Transverse colon (tissue), 3 donors: ENCODE data around the gene HOXB2.

ENCODE experiments used
- CTCF ChIP-seq, 5 experiments: fragments of 200-600 bp in 3 of 5; fragments of 450-650 bp in 2 of 5; sonication (generic) in 3 of 5; IDR thresholded peaks; 1 replicate in 2 of 5; 2 replicates in 3 of 5; pipeline ENCODE4 v1.5.1; 2016 to 2017; ENCODE audit warnings: antibody characterized with exemption in 5 of 5, inconsistent platforms in 3 of 5, mild to moderate bottlenecking in 2 of 5, moderate library complexity in 1 of 5
- EP300 ChIP-seq: sonication (generic); formaldehyde crosslinking; IDR thresholded peaks from one replicate; pipeline ENCODE4 v1.6.1; 2017; ENCODE audit warnings: antibody characterized with exemption, low read depth
- POLR2A ChIP-seq: fragments of 450-650 bp; IDR thresholded peaks from one replicate; pipeline ENCODE4 v1.6.1; 2016; ENCODE audit warnings: antibody characterized with exemption, mild to moderate bottlenecking, moderate library complexity

DNA sequence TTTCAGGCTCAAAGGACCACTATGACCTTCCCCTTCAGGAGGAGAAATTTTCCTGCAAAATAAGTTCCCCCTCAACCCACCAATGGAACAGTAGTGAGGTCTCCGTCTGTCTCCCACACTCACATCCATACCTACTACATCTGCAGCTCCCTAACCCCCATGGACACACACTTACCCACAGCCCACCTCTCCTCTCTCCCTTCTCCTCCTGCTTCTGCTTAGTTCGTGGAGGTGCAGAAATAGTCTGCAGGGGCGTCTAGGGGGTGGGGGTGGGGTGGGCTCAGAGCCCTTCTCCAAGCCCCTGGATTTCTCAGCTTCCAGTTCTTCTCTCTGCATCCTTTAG, 24.3 kb upstream of the HOXB2 start:
- TF ChIP-seq CTCF (IDR thresholded peaks at IDR 0.05): no peak
- no peak for TF ChIP-seq EP300
- no peak for TF ChIP-seq POLR2A
